Jurkat, Clone E6-1 (cell line): ENCODE measurements around the gene SUN1.
"Not testable (repeated sequence)": the region's sequence is repeated elsewhere in the genome, so short reads cannot be mapped to it uniquely, and the experiment has no call there.

Experiments used
- DNase-seq: peaks from one replicate; pipeline ENCODE4 v3.0.0-alpha.2; 2011; ENCODE audit warnings: low read depth, low spot score
- H3K4me3 ChIP-seq: 2 replicates; pipeline ENCODE4 v1.5.1; 2011; ENCODE audit warnings: mild to moderate bottlenecking, low read length, control low read depth, moderate library complexity

SUN1 gene

DNA sequence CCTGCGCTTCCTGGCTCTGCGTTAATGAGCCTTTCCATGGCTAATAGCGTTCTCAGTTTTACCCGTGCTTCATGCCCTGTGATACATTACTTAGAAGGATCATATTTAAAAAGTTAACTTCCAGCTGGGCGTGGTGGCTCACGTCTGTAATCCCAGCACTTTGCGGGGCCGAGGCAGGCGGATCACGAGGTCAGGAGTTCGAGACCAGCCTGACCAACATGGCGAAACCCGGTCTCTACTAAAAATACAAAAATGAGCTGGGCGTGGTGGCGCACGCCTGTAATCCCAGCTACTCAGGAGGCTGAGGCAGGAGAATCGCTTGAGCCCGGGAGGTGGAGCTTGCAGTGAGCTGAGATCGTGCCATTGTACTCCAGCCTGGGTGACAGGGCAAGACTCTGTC, 40.4 kb downstream of the SUN1 start:
- not testable (repeated sequence) for H3K4me3 ChIP-seq, DNase-seq

DNA sequence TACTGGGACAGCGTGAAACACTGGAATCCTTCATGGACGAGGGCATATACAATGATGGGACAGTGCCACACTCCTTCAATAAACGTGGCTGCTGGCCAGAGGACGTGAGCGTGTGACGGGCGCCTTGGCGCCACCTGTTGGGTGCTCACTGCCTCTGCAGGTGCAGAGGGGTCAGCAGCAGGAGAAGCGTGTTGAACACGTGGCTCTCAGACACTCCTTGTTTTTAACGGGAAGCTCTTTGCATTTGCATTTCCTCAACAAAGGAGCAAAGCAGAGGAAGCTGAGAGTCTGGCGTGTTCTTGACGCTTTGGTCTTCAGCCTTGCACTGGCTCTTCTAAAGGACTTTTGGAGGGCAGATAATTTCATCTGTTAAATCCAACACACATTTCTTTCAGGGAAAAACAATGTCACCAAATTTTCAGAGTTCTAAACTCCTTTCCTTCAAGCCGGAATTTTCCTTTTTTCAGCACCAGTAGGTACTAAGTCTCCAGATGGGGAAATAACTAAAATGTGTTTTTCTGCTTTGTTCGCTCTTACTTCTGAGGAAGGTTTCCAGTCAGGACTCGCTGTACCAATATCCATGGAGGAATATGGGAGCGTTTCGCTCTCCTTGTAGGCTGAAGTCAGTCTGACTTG, 41.2 kb downstream of the SUN1 start:
- peak; percentile 75 for DNase-seq
- no peak overlapping the region for H3K4me3 ChIP-seq

DNA sequence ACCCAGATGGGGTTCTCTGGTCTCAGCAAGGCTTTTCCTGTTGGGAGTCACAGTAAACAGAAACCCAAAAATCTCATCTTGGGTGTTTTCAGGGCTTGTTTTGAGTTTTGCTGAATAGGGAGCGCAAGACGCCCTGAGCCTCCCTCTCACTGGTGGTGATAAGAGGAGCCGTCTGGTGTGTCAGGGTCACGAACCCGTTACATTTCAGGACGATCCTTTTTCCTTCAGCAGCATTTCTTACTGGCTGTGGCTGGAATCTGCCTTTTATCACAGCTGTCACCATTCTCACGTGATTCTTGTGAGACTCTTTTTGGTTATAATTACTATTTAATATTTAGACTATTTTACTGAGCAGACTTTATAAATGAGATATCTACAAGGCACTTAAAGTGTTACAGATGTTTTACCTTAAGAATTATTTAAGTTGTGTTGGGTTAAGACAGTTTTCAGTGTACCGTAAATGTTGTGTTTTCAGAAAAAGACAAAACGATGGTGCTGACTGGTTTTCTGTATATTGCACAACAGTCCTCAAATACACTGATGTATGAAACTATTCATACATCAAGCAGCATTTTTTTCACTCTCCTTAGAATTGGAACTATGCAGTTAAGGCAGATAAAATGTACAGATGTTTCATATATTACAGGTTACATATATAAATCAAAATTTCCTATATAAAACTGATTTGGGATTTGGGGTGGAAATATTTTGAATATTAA, 41.9 kb downstream of the SUN1 start:
- no peak overlapping the region for H3K4me3 ChIP-seq
- no peak for DNase-seq

DNA sequence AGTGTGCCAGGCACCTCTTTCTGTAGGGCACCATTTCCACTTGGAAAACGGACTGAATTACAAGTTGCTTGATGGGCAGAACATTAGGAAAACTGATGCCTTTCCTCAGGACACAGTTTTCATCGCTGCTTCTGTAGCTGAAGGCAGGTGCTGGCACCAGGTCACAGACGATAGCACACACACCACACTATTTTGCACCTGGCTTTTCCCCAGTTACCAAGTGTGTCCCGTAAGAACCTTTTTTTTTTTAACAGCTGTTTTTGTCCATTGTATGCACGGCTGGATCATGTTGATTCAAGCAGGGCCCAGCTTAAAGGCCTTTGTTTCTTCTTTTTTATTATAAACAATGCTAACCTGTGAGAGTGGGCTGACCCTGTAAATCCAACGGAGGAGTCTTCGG, 42.8 kb downstream of the SUN1 start:
- no peak for DNase-seq

DNA sequence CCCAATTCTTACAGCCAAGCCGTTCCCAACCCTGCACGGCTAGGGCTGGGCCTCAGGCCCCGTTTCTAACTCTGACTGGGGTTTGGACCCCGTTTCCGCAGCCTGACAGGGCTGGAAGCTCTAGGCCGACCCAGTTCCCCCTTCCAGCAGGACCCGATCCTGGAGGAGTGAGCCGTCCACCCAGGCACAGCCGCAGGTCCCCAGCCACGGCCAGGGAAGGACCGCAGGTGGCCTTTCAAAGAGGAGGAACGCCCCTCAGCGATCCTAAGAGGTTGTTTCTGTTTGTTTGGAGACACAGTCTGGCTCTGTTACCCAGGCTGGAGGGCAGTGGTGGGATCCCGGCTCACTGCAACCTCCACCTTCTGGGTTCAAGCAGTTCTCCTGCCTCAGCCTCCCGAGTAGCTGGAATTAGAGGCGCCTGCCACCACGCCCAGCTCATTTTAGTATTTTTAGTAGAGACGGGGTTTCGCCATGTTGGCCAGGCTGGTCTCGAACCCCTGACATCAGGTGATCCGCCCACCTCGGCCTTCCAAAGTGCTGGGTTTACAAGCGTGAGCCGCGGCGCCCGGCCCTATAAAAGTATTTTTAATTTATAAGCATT, 43.3 kb downstream of the SUN1 start:
- DNase-seq = no peak
- peak overlapping the region; percentile 46 for H3K4me3 ChIP-seq

More for the DNA sequence above, 42.8 kb downstream of the SUN1 start:
- H3K4me3 ChIP-seq = no peak overlapping the region

DNA sequence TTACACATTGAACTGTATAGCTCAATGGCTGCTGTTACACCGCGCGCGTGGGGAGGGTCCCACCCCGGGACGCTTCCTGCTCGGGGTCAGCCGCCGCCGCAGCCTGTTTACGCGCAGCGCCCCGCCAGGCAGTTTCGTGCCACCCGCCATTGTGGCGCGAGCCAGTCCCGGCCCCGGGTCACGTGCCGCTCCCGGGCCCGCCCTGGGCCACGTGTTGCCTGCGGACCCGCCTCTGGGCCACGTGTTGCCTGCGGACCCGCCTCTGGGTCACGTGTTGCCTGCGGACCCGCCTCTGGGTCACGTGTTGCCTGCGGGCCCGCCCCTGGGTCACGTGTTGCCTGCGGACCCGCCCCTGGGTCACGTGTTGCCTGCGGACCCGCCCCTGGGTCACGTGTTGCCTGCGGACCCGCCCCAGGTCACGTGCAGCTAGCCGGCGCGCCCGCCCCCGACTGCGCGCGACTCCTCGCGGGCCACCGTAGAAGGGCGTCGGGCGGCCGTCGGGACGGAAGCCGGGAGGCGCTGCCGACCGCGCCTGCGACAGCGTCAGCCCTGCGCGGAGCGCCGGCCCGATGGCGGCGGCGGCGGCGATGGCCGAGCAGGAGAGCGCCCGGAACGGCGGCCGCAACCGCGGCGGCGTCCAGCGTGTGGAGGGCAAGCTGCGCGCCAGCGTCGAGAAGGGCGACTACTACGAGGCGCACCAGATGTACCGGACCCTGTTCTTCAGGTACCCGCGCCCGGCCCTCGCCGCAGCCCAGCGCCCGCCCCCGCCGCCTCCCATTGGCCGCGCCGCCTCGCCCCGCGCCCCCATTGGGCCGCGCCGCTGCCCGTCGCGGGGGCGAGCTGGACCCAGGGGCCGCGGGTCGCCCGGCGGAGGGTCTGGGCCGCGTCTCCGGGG, 44.0 kb downstream of the SUN1 start, which contains the start of gene GET4:
Gene GET4 (plus strand): TSS at position 478 of the 895 bp plus-strand sequence. CDS start 92 bp downstream, at position 570.
- H3K4me3 ChIP-seq = peak within 1 kb of the TSS; percentile 84
- DNase-seq = peak; percentile 90

DNA sequence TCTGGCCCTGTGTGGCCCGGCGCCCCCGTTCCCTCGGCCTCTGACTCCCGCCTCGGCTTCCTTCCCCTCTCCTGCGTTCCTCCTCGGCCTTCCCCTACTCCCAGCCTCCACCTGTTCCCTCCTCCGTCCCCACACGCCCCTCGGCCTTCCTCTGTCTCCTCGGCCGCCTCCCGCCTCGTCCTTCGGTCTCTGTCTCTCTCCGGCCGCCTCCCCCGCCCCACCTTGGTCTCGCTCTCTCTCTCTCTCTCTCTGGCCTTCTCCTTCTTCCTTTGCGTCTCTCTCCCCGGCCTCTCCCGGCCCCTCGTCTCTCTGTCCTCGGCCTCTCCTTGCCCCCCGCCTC, 44.7 kb downstream of the SUN1 start:
- H3K4me3 ChIP-seq = peak overlapping the region; percentile 84
- no peak for DNase-seq

DNA sequence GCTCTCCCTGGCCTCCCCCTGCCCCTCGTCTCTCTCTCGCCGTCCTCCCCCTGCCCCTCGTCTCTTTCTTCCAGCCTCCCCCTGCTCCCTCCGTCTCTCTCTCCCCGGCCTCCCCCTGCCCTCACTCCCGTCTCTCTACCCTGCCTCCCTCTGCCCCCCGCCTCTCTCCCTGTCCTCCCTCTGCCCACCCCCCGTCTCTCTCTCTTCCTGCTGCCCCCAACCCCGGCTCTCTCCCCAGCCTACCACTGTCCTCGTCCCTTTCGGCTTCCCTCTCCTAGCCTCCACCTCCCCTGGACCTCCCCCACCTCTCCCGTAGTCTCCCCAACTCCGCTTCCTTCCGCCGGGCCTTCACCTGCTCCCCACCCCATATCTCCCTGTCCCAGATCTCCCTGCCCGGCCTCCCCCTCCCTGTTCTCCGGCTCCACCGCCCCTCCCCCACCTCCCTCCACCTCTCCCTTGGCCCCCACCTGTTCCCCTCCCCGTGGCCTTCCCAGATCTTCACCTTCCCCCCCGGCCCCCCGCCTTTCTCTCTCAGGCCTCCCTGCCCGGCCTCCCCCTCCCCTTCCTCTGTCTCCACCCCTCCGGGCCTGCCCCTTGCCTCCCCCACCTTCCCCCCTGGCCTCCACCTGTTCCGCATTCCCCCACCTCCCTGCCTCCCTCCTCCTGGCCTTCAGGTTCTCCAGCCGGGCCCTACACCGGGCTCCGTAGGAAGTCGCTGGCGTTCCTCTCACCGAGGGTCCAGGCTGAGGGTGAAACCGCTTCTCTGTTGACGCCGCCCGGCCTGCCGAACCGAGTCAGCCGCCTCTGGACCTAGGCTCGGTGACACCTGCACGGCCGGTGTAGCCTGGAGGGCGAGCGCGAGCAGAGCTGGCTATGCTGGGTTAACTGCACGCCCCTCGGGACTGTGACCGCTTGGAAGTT, 45.3 kb downstream of the SUN1 start:
- no peak for DNase-seq

DNA sequence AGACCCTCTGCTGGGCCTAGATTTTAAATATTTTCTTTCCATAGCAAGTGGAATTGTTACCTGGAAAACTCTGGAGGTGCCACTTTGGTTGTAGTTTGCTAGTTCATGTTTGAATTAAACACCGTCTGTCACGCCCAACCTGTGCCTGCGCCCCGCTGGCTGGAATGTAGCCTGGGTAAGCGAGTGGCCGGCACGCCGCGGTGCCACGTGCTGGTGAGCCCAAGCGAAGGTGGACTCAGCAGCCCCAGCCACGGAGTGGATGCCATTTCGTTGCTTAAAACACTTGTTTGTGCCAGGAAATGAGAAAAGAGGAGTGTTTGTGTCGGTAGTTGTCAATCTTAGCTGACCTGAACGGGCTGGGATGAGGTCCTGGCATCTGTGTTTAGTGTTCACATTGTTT, 46.8 kb downstream of the SUN1 start:
- no peak for DNase-seq
- H3K4me3 ChIP-seq = no peak overlapping the region

More for the DNA sequence above, 45.3 kb downstream of the SUN1 start:
- H3K4me3 ChIP-seq = peak overlapping the region; percentile 84

DNA sequence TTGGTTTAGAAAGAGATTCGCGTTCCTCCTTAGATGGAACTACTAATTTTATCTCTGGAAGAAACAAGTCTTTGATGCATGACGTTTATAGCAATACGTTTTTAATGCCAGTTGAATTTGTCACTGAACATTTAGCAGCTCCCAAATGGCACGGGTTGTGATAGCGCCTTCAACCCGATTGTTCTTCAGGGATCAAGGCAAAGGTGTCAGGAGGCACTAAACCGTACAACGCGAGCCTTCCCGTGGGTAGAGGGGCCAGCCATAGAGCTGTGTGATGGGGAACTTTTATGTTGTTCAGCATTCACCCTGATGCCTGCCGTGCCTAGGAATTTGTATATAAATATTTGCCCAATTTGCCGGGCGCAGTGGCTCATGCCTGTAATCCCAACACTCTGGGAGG, 47.4 kb downstream of the SUN1 start:
- no peak for DNase-seq
- H3K4me3 ChIP-seq = no peak overlapping the region

DNA sequence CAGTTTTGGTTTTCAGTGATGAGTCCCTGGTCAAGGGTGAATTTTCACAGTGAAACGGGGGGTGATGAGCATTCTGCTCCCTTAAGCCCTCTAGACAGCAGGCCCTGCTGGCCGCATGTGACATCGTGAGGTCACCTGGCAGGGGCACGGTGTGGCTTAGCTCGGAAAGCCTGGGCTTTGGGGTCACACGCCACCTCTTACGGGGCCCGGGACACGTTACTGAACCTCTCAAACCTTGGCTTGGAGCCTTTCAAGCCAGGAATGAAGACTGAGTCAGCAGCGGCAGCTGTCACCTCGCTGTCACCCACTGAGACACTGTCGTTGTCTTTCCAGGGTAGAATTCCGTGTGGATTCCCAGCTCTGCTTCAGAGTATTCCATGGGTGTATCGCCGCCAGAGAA, 48.2 kb downstream of the SUN1 start:
- H3K4me3 ChIP-seq = no peak overlapping the region
- DNase-seq = no peak

DNA sequence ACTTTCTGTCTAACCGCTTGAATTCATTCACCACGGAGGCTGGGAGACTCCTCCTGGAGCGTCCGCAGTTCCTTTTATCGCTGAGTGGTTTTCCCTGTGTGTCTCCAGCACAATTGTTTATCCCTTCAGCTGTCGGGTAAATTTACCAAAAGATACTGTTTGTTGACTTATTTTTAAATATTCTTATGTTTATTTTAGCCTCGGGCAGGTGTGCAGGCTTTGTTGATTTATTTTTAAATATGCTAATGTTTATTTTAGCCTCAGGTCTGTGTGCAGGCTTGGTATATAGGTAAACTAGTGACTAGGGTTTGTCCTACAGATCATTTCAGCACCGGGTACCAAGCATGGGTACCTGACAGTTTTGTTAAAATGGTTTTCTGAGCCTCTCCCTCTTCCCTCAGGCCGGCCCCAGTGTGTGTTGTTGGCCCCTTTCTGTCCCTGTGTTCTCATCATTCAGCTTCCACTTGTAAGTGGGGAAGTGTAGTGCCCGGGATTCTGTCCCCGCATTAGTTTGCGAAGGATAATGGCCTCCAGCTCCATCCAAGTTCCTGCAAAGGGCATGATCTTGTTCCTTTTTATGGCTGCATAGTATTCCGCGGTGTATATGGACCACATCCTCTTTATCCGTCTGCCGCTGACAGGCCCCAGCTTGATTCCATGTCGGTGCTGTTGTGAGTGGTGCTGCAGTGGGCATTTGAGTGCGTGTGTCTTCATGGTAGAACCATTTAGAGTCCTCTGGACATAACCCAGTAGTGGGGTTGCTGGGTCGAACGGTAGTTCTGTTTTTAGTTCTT, 49.4 kb downstream of the SUN1 start:
- DNase-seq = no peak

DNA sequence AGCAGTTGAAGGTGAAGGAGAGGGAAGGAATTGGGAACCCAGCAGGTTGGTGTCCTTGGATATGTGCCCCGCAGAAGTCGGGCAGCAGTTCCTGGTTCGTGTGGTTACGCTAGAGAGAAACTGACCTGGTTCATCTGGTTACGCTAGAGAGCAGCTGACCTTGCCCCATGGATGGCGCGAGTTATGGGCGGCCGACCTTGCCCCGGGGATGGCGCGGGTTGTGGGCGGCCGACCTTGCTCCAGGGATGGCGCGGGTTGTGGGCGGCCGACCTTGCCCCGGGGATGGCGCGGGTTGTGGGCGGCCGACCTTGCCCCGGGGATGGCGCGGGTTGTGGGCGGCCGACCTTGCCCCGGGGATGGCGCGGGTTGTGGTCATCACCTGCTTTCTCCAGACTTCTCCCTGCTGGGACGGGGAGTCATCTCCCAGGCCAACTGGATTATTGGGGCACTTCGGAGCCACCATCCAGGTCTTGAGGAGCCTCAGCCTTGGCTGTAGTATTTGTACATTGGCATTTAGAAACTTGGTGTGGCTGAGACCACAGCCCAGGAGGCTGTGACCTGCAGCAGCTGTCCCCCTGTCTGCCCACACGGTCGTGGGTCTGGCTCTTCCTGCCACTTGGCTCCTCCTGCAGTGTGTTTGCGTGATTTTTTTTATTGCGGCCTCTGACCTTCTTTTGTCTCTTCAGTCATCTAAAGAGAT, 50.2 kb downstream of the SUN1 start:
- no peak for DNase-seq
- H3K4me3 ChIP-seq = no peak overlapping the region

More for the DNA sequence above, 49.4 kb downstream of the SUN1 start:
- no peak overlapping the region for H3K4me3 ChIP-seq

DNA sequence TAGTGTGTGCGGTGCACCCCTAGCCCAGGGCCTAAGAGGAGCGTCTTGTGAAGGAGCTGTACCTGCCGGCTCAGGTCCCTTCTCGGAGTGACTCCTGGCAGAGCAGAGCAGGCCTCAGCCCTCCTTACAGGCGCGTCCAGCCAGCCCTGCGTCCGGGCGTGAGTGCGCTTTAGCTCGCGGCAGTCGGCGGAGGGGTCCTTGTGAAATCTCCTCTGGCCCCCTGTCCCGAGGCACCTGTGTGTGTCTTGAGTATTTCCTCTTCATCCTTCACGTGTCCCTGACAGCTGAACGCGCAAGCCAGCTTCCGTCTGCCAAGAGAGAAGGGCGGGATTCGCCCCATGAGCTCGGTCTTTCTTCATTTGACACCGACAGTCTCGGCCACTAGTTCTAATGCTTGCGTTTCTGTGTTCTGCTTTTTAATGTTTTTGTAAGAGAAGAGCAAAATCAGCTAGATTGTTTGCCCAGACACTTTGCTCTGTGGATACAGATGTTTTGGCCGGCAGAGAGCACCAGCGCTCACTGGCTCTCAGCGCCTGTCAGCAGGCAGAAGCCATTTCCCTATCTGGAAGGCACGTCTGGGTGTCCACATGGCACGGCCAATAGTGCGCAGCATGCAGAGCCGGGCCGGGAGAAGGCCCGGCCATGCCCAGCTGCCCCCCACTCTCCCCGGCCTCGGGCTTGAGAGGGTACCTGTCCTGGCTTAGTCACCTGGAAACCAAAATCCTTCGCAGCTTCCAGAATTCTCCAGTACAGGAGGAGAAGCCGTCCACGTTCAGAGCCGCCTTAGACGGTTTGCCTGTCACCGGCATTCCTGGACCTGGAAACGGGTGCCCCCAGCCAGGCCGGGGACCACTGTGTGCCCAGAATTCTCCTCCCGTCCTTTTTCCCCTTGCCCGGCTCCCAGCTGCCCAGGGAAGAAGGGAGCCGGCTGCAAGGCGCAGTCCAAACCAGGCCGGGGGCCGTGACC, 51.1 kb downstream of the SUN1 start:
- no peak for DNase-seq

DNA sequence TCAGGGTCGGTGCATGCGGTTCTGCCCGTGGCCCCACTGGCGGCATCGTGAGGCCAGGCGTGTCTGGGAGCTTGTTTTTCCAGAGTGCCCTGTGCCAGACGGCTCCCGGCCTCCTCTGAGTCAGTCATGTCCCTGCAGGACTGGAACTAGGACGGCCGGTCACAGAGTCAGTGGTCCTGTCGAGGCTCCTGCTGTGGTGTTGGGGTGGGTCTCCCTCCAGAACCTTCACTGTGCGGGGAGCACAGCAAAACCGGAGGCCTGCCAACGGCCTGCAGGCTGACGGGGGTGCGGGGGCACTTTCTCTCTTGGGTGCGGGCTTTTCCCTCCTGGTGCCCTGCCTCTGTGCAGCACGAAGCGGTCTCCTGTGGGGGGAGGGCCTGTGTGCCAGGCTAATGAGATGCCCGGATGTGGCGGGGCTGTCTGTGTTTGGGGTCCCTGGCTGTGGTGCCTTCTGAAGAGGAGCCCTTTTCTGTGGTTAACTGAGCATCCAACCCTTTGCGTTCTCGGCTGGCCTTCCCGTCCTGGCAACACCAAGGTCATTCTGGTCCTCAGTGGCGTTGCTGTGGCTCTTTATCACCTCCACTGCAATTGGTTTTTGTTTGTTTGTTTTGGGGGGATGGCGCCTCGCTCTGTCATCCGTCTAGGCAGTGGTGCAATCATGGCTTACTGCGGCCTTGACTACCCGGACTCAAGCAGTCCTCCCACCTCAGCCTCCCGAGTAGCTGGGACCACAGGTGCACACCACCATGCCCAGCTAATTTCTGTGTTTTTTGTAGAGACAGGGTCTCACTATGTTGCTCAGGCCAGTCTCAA, 52.1 kb downstream of the SUN1 start:
- DNase-seq = no peak

More for the DNA sequence above, 51.1 kb downstream of the SUN1 start:
- H3K4me3 ChIP-seq = no peak overlapping the region

More for the DNA sequence above, 52.1 kb downstream of the SUN1 start:
- H3K4me3 ChIP-seq = no peak overlapping the region
